Fibroblast of lung (primary cell): ENCODE results near the gene KCNQ1OT1. TPM values are rescaled to one million over a fixed set of nuclear protein-coding genes. Genes with fewer than 3 reads are reported as not detected.
A peak's percentile ranks its signal among the peaks of the same experiment; 100 is the strongest.

Experiments used
- DNase-seq, 2 donors: peaks; one replicate each; pipeline versions ENCODE4 v3.0.0 to v3.0.0-alpha.2; 2010; ENCODE audit warnings: low read depth in 2 of 2
- H2AFZ ChIP-seq: 2 replicates; pipeline ENCODE4 v1.5.1; 2012; ENCODE audit warnings: low read length, control low read depth, inconsistent platforms
- H3K27ac ChIP-seq: 2 replicates; pipeline ENCODE4 v1.5.1; 2011; ENCODE audit warnings: low read length, control low read depth; ENCODE audit not compliant: insufficient read depth
- H3K27me3 ChIP-seq: 2 replicates; pipeline ENCODE4 v1.5.1; 2011; ENCODE audit warnings: mild to moderate bottlenecking, low read length; ENCODE audit not compliant: control insufficient read depth, insufficient read depth
- H3K36me3 ChIP-seq: 2 replicates; pipeline ENCODE4 v1.5.1; 2011; ENCODE audit warnings: low read length; ENCODE audit not compliant: control insufficient read depth, insufficient read depth
- H3K4me1 ChIP-seq: 2 replicates; pipeline ENCODE4 v1.5.1; 2011; ENCODE audit warnings: low read length; ENCODE audit not compliant: control insufficient read depth, insufficient read depth; ENCODE audit errors: extremely low read depth
- H3K4me2 ChIP-seq: 2 replicates; pipeline ENCODE4 v1.5.1; 2011; ENCODE audit warnings: low read length, control low read depth; ENCODE audit not compliant: insufficient read depth; ENCODE audit errors: extremely low read depth
- H3K4me3 ChIP-seq, 4 experiments: fragments of 200-600 bp in 1 of 4; sonication (generic) in 1 of 4; replicated peaks in 1 of 4; 2 replicates each; pipeline ENCODE4 v1.5.1; 2011 to 2016; ENCODE audit warnings: low read length in 4 of 4, low read depth in 3 of 4, mild to moderate bottlenecking in 3 of 4, control low read depth in 2 of 4, inconsistent platforms in 1 of 4, mixed read lengths in 1 of 4; ENCODE audit not compliant: insufficient read depth in 1 of 4; ENCODE audit errors: control extremely low read depth in 1 of 4
- H3K79me2 ChIP-seq: 2 replicates; pipeline ENCODE4 v1.5.1; 2012; ENCODE audit warnings: mild to moderate bottlenecking, low read length, inconsistent platforms; ENCODE audit not compliant: control insufficient read depth, insufficient read depth
- H3K9ac ChIP-seq: 2 replicates; pipeline ENCODE4 v1.5.1; 2011; ENCODE audit warnings: mild to moderate bottlenecking, low read length, control low read depth; ENCODE audit not compliant: insufficient read depth
- H3K9me3 ChIP-seq: 2 replicates; pipeline ENCODE4 v1.5.1; 2012; ENCODE audit warnings: low read depth, low read length; ENCODE audit not compliant: control insufficient read depth, insufficient read depth
- H4K20me1 ChIP-seq: 2 replicates; pipeline ENCODE4 v1.5.1; 2011; ENCODE audit warnings: low read length; ENCODE audit not compliant: control insufficient read depth, insufficient read depth; ENCODE audit errors: extremely low read depth
- CTCF ChIP-seq, 2 donors: IDR thresholded peaks in 1 of 2; conservative IDR thresholded peaks in 1 of 2; 1 replicate in 1 of 2; 2 replicates in 1 of 2; pipeline ENCODE4 v1.5.1; 2011 to 2012; ENCODE audit warnings: low read length in 2 of 2, control low read depth in 1 of 2, inconsistent platforms in 1 of 2, low read depth in 1 of 2, mild to moderate bottlenecking in 1 of 2
- EZH2 ChIP-seq: IDR thresholded peaks from 2 replicates; pipeline ENCODE4 v1.5.1; 2012; ENCODE audit warnings: low read length, control low read depth, mild to moderate bottlenecking; ENCODE audit errors: missing control alignments
- polyA plus RNA-seq, 2 donors: library from polyadenylated mRNA; depleted of rRNA in 1 of 2; stranded (reverse) in 1 of 2; unstranded in 1 of 2; fragments of >200 nt; gene quantifications; 2 replicates each; pipeline ENCODE4 v1.2.1, GENCODE V29; 2011 to 2012; ENCODE audit warnings: missing spikeins in 1 of 2
- total RNA-seq: library from RNA; depleted of rRNA; stranded (reverse); fragments of >200 nt; gene quantifications from 2 replicates; pipeline ENCODE4 v1.2.1, GENCODE V29; 2014

KCNQ1OT1 gene
- total and polyA plus RNA-seq, 2 donors (not counting 1 experiment from before 2014, with no cell fraction given) = 0.11 to 1.8 TPM

GRCh38 chr11:2675540-2675939, 24.3 kb downstream of the KCNQ1OT1 start:
- H3K27me3 ChIP-seq = no peaks in the 10 kb centered on the region
- H3K4me3 ChIP-seq = no peak overlapping the region
- DNase-seq = no peak
- H3K9me3 ChIP-seq = no peaks in the 10 kb centered on the region
- H3K4me2 ChIP-seq = no peak overlapping the region
- no peaks in the 10 kb centered on the region for H3K79me2 ChIP-seq
- no peaks in the 10 kb centered on the region for H4K20me1 ChIP-seq
- no peaks in the 10 kb centered on the region for H3K4me1 ChIP-seq
- no peaks in the 10 kb centered on the region for H3K36me3 ChIP-seq
- TF ChIP-seq EZH2 (no peak), CTCF (conservative IDR thresholded peaks at IDR 0.05 in 1 of 2, IDR thresholded peaks at IDR 0.05 in 1 of 2; ENCODE audit: low read depth in 1 of 2, low read length in 2 of 2) (no peak)
- H3K27ac ChIP-seq = no peak overlapping the region
- no peak overlapping the region for H2AFZ ChIP-seq
- H3K9ac ChIP-seq = no peak overlapping the region

GRCh38 chr11:2674658-2675131, 25.1 kb downstream of the KCNQ1OT1 start:
- no peak overlapping the region for H3K9ac ChIP-seq
- H3K36me3 ChIP-seq = no peaks in the 10 kb centered on the region
- TF ChIP-seq CTCF (conservative IDR thresholded peaks at IDR 0.05 in 1 of 2, IDR thresholded peaks at IDR 0.05 in 1 of 2; ENCODE audit: low read depth in 1 of 2, low read length in 2 of 2) (no peak), EZH2 (no peak)
- H3K4me3 ChIP-seq = no peak overlapping the region
- H3K27me3 ChIP-seq = no peaks in the 10 kb centered on the region
- no peaks in the 10 kb centered on the region for H4K20me1 ChIP-seq
- H3K4me2 ChIP-seq = no peak overlapping the region
- DNase-seq = no peak
- H3K79me2 ChIP-seq = no peaks in the 10 kb centered on the region
- H3K4me1 ChIP-seq = no peaks in the 10 kb centered on the region
- no peaks in the 10 kb centered on the region for H3K9me3 ChIP-seq
- no peak overlapping the region for H2AFZ ChIP-seq
- H3K27ac ChIP-seq = no peak overlapping the region

- Histone ChIP-seq H3K4me3 (no peak overlapping the region), H3K79me2 (no peaks in the 10 kb centered on the region), H3K36me3 (no peaks in the 10 kb centered on the region), H3K27ac (no peak overlapping the region), H3K4me1 (no peaks in the 10 kb centered on the region), H2AFZ (no peak overlapping the region), H3K4me2 (no peak overlapping the region), H3K9me3 (no peaks in the 10 kb centered on the region), H3K27me3 (no peaks in the 10 kb centered on the region), H4K20me1 (no peaks in the 10 kb centered on the region), H3K9ac (no peak overlapping the region)
- peak in 1 of 2 donors; percentile 32 for DNase-seq
- TF ChIP-seq EZH2 (no peak), CTCF (conservative IDR thresholded peaks at IDR 0.05 in 1 of 2, IDR thresholded peaks at IDR 0.05 in 1 of 2; ENCODE audit: low read depth in 1 of 2, low read length in 2 of 2) (no peak)
Measured at GRCh38 chr11:2673871-2674471, 25.8 kb downstream of the KCNQ1OT1 start.
